ENCODE measurements around the gene CAMK1. TPM values are rescaled to one million over a fixed set of nuclear protein-coding genes. Genes with fewer than 3 reads are reported as not detected.

Gene CAMK1
- total and polyA plus RNA-seq, 9 of the 15 experiments (the other 6 are each of a cell fraction or from before 2014, with no cell fraction given), result 0.23 to 10.7 (median 6.0) TPM

DNA sequence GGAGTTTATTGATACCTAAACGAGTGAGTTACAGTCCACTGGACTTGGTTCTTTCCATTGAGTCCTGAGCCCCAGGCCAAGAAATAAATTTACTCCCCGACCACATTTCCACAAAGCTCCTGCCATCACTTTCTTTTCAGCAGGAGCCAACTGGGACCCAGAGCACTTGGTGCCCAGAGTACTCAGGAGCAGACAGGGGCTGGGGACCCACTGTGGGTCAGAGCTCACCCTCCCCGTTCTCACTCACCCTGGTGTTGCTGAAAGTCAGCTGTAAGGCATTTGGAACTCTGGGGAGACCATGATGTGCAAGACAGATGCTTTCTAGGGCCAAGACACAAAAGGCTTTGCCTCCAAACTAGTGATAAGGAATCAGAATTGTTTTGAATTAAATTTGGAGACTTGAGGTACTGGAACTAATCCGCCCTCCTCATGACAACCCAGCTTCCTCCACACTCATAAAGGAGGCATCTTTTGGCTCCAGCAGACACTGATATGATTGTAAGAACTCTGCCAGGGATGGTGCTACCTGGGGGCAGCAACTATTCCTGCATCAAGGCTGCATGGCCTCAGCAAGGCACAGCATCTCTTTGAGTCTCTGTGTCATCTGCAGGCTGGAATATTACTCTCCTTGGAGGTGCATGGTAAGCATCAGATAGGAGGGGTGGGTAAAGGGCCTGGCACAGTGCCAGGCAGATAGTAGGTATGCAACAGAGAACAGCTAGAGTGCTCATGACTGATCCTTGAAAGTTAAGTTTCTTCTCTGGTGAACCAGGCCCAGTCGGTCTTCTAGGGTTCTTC is 7.3 kb upstream of the CAMK1 start:
- WGBS (ENCODE audit: insufficient coverage, low coverage, missing lambda C conversion rate), result 32% methylated on average over 5 of the region's 5 CpGs
- Histone ChIP-seq H3K9me3 (replicated peaks; ENCODE audit: control insufficient read depth, insufficient read depth, low read depth, low read length) (no peaks in the 10 kb centered on the region), H3K4me2 (ENCODE audit: insufficient read depth, low read length) (no peak overlapping the region), H4K20me1 (replicated peaks; ENCODE audit: control insufficient read depth, insufficient read depth, low read length) (no peaks in the 10 kb centered on the region), H3K4me1 (replicated peaks in 1 of 2; ENCODE audit: control insufficient read depth in 2 of 2, insufficient read depth in 2 of 2, low read length in 2 of 2) (peaks cover 7 to 10% of the 10 kb centered on the region in 2 experiments), H3K4me3 (no peak overlapping the region), H3K36me3 (ENCODE audit: control insufficient read depth, insufficient read depth, low read length) (peaks cover 19% of the 10 kb centered on the region; the same call in 2 of the 3 replicates), H3K27ac (ENCODE audit: extremely low read depth, low read depth, low read length) (no peak overlapping the region), H3K9ac (ENCODE audit: insufficient read depth in 1 of 2, low read depth in 2 of 2, low read length in 2 of 2) (peak overlapping the region in 1 of 2 experiments; percentile 49; a peak in 1 of 4 replicates), H2AFZ (ENCODE audit: low read depth, low read length) (no peak overlapping the region), H3K79me2 (ENCODE audit: control insufficient read depth, insufficient read depth, low read length) (no peaks in the 10 kb centered on the region), H3K9me1 (ENCODE audit: control insufficient read depth, insufficient read depth, low read length) (no peaks in the 10 kb centered on the region), H3K27me3 (ENCODE audit: control insufficient read depth in 2 of 2, insufficient read depth in 2 of 2, low read length in 2 of 2) (no peaks in the 10 kb centered on the region)
- no peak for ATAC-seq
- TF ChIP-seq, protein P1, sequence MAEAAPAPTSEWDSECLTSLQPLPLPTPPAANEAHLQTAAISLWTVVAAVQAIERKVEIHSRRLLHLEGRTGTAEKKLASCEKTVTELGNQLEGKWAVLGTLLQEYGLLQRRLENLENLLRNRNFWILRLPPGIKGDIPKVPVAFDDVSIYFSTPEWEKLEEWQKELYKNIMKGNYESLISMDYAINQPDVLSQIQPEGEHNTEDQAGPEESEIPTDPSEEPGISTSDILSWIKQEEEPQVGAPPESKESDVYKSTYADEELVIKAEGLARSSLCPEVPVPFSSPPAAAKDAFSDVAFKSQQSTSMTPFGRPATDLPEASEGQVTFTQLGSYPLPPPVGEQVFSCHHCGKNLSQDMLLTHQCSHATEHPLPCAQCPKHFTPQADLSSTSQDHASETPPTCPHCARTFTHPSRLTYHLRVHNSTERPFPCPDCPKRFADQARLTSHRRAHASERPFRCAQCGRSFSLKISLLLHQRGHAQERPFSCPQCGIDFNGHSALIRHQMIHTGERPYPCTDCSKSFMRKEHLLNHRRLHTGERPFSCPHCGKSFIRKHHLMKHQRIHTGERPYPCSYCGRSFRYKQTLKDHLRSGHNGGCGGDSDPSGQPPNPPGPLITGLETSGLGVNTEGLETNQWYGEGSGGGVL (CRISPR knock-in tag; IDR thresholded peaks at IDR 0.05), result no peak
- TF ChIP-seq NFIC (IDR thresholded peaks at IDR 0.05), result peak; percentile 98
- no peak for TF ChIP-seq CBX8 (IDR thresholded peaks at IDR 0.05; ENCODE audit: borderline replicate concordance, extremely low read depth, low read depth, low read length, poor library complexity, severe bottlenecking)
- TF ChIP-seq ELF1 (tag; IDR thresholded peaks at IDR 0.05), result no peak
- peak; percentile 85 for TF ChIP-seq NFIX (CRISPR knock-in tag; IDR thresholded peaks at IDR 0.05; ENCODE audit: low read depth)
- no peak for FAIRE-seq
- CTCF ChIA-PET (ENCODE audit: low intra/inter-chr PET ratio), result no interaction called here
- POLR2A ChIA-PET, result interaction anchor here (0.5 to 2.2 kb wide), 6 partner anchors 9 to 107 kb away, joined by 3 to 12 read pairs (median 6); no protein-coding TSS in a partner anchor
- BruUV-seq (replicated peaks), result no TSS peak
- intact Hi-C loops (cut with micrococcal nuclease), result no loop called here
- DNase-seq (ENCODE audit: extremely low read depth in 1 of 4, low spot score in 3 of 4), result no peak
- in situ Hi-C loops (cut with MboI), result no loop called here
